CD4-positive, CD25-positive, alpha-beta regulatory T cell (primary cell): Measurements from ENCODE around the gene FIBCD1. TPM values are rescaled to one million over a fixed set of nuclear protein-coding genes. Genes with fewer than 3 reads are reported as not detected.

Source experiments
- ATAC-seq, 2 donors: fragments of 150-1000 bp; cut with Tn5 transposase; one replicate each; pipeline ENCODE4 v1.10.0; 2021; ENCODE audit warnings: low read depth in 2 of 2, moderate number of reproducible peaks in 2 of 2, moderate library complexity in 1 of 2
- DNase-seq, 3 donors: peaks; one replicate each; pipeline versions ENCODE4 v3.0.0 to v3.0.0-alpha.2; 2012 to 2022; ENCODE audit warnings: mixed read lengths in 1 of 3
- H3K27ac ChIP-seq: one replicate; pipeline ENCODE4 v1.7.0; 2013; ENCODE audit warnings: mild to moderate bottlenecking, low read length; ENCODE audit not compliant: insufficient read depth, poor library complexity, severe bottlenecking
- H3K27me3 ChIP-seq: one replicate; pipeline ENCODE4 v1.7.0; 2013; ENCODE audit warnings: low read length; ENCODE audit not compliant: control insufficient read depth, insufficient read depth
- H3K36me3 ChIP-seq: one replicate; pipeline ENCODE4 v1.7.0; 2013; ENCODE audit warnings: mild to moderate bottlenecking, low read length, moderate library complexity; ENCODE audit not compliant: control insufficient read depth, insufficient read depth
- H3K4me1 ChIP-seq: 2 replicates; pipeline ENCODE4 v1.7.0; 2013; ENCODE audit warnings: mild to moderate bottlenecking, low read length; ENCODE audit not compliant: insufficient read depth, control insufficient read depth, poor library complexity, severe bottlenecking
- H3K4me3 ChIP-seq: one replicate; pipeline ENCODE4 v1.7.0; 2013; ENCODE audit warnings: low read depth, mild to moderate bottlenecking, low read length, moderate library complexity
- H3K9me3 ChIP-seq, 2 experiments: 1 replicate in 1 of 2; 2 replicates in 1 of 2; pipeline ENCODE4 v1.7.0; 2013; ENCODE audit warnings: low read length in 2 of 2, mild to moderate bottlenecking in 1 of 2, moderate library complexity in 1 of 2; ENCODE audit not compliant: control insufficient read depth in 2 of 2
- H3K27ac Mint-ChIP-seq, 3 donors: one replicate each; pipeline ENCODE4 v1.8.0; 2020 to 2022; ENCODE audit warnings: mild to moderate bottlenecking in 3 of 3, mixed read lengths in 3 of 3, moderate library complexity in 2 of 3
- H3K27me3 Mint-ChIP-seq: one replicate; pipeline ENCODE4 v1.8.0; 2022; ENCODE audit warnings: mild to moderate bottlenecking, mixed read lengths
- H3K36me3 Mint-ChIP-seq: one replicate; pipeline ENCODE4 v1.8.0; 2020; ENCODE audit warnings: mixed read lengths
- H3K4me1 Mint-ChIP-seq, 4 donors: one replicate each; pipeline ENCODE4 v1.8.0; 2020 to 2022; ENCODE audit warnings: mixed read lengths in 4 of 4, mild to moderate bottlenecking in 1 of 4
- H3K4me3 Mint-ChIP-seq, 4 donors: one replicate each; pipeline ENCODE4 v1.8.0; 2020 to 2022; ENCODE audit warnings: mild to moderate bottlenecking in 4 of 4, mixed read lengths in 4 of 4, moderate library complexity in 3 of 4
- H3K9me3 Mint-ChIP-seq, 7 donors: one replicate each; pipeline ENCODE4 v1.8.0; 2020 to 2022; ENCODE audit warnings: mixed read lengths in 7 of 7, mild to moderate bottlenecking in 3 of 7, moderate library complexity in 2 of 7
- polyA plus RNA-seq, 4 donors: library from polyadenylated mRNA; unstranded; fragments of 300-500 nt; fragmentation: Illumina TruSeq; gene quantifications; one replicate each; pipeline ENCODE4 v1.2.3, GENCODE V29; 2021
- total RNA-seq: library from RNA; stranded (reverse); gene quantifications from one replicate; pipeline ENCODE4 v1.2.3, GENCODE V29; 2022

Gene FIBCD1
- total and polyA plus RNA-seq, 5 donors from 2014 or later, result not detected

GRCh38 chr9:130900701-130901497, 38.1 kb downstream of the FIBCD1 start:
- H3K4me3 Mint-ChIP-seq, result peak overlapping the region in 1 of 4 donors; percentile 47
- no peak overlapping the region for H3K27ac Mint-ChIP-seq
- no peaks in the 10 kb centered on the region for H3K36me3 Mint-ChIP-seq
- DNase-seq, result no peak
- Histone ChIP-seq H3K27ac (no peak overlapping the region), H3K36me3 (no peaks in the 10 kb centered on the region), H3K4me3 (no peak overlapping the region), H3K4me1 (no peaks in the 10 kb centered on the region), H3K27me3 (no peaks in the 10 kb centered on the region), H3K9me3 (no peaks in the 10 kb centered on the region)
- H3K9me3 Mint-ChIP-seq, result no peaks in the 10 kb centered on the region
- no peaks in the 10 kb centered on the region for H3K27me3 Mint-ChIP-seq
- ATAC-seq, result no peak
- peaks cover 0 to 2% (median 0%) of the 10 kb centered on the region in 4 donors for H3K4me1 Mint-ChIP-seq

GRCh38 chr9:130899051-130899748, 39.8 kb downstream of the FIBCD1 start:
- no peaks in the 10 kb centered on the region for H3K9me3 ChIP-seq
- no peaks in the 10 kb centered on the region for H3K36me3 ChIP-seq
- Mint-ChIP-seq H3K4me1 (peaks cover 0 to 2% (median 0%) of the 10 kb centered on the region in 4 donors), H3K36me3 (no peaks in the 10 kb centered on the region), H3K27me3 (no peaks in the 10 kb centered on the region), H3K9me3 (no peaks in the 10 kb centered on the region), H3K4me3 (no peak overlapping the region), H3K27ac (no peak overlapping the region)
- no peaks in the 10 kb centered on the region for H3K4me1 ChIP-seq
- no peak for ATAC-seq
- no peak overlapping the region for H3K27ac ChIP-seq
- no peak for DNase-seq
- H3K27me3 ChIP-seq, result no peaks in the 10 kb centered on the region
- no peak overlapping the region for H3K4me3 ChIP-seq

- DNase-seq (no peak), ATAC-seq (no peak)
- no peak overlapping the region for H3K4me3 ChIP-seq
- no peak overlapping the region for H3K27ac ChIP-seq
- H3K4me1 ChIP-seq, result no peaks in the 10 kb centered on the region
- no peak overlapping the region for H3K4me3 Mint-ChIP-seq
- H3K9me3 Mint-ChIP-seq, result no peaks in the 10 kb centered on the region
- H3K36me3 Mint-ChIP-seq, result no peaks in the 10 kb centered on the region
- H3K9me3 ChIP-seq, result no peaks in the 10 kb centered on the region
- H3K27me3 Mint-ChIP-seq, result no peaks in the 10 kb centered on the region
- no peaks in the 10 kb centered on the region for H3K27me3 ChIP-seq
- H3K4me1 Mint-ChIP-seq, result peaks cover 0 to under 1% (median 0%) of the 10 kb centered on the region in 4 donors
- no peak overlapping the region for H3K27ac Mint-ChIP-seq
- H3K36me3 ChIP-seq, result no peaks in the 10 kb centered on the region
These were observed 40.5 kb downstream of the FIBCD1 start for GRCh38 chr9:130898552-130898852.

- Mint-ChIP-seq H3K36me3 (no peaks in the 10 kb centered on the region), H3K27me3 (no peaks in the 10 kb centered on the region), H3K27ac (no peak overlapping the region), H3K4me3 (no peak overlapping the region), H3K9me3 (no peaks in the 10 kb centered on the region), H3K4me1 (no peaks in the 10 kb centered on the region)
- ATAC-seq (no peak), DNase-seq (no peak)
- Histone ChIP-seq H3K27ac (no peak overlapping the region), H3K4me1 (no peaks in the 10 kb centered on the region), H3K27me3 (no peaks in the 10 kb centered on the region), H3K36me3 (no peaks in the 10 kb centered on the region), H3K9me3 (no peaks in the 10 kb centered on the region), H3K4me3 (no peak overlapping the region)
These were observed 41.0 kb downstream of the FIBCD1 start for GRCh38 chr9:130897848-130898551.

- no peaks in the 10 kb centered on the region for H3K36me3 Mint-ChIP-seq
- no peak overlapping the region for H3K4me3 Mint-ChIP-seq
- ATAC-seq, result no peak
These were observed 41.8 kb downstream of the FIBCD1 start for GRCh38 chr9:130897105-130897751.

GRCh38 chr9:130896233-130897014, 42.6 kb downstream of the FIBCD1 start, which contains the start of gene QRFP:
TSS of gene QRFP (minus strand) at chr9:130896812. CDS start at chr9:130893838, 2,974 bp downstream.
- no peak for ATAC-seq
- no peaks in the 10 kb centered on the region for H3K27me3 ChIP-seq
- no peak within 1 kb of the TSS for H3K4me3 Mint-ChIP-seq

More at GRCh38 chr9:130897105-130897751, 41.8 kb downstream of the FIBCD1 start:
- no peaks in the 10 kb centered on the region for H3K4me1 ChIP-seq
- no peak overlapping the region for H3K4me3 ChIP-seq
- H3K27me3 ChIP-seq, result no peaks in the 10 kb centered on the region
- H3K36me3 ChIP-seq, result no peaks in the 10 kb centered on the region
- Mint-ChIP-seq H3K4me1 (no peaks in the 10 kb centered on the region), H3K27me3 (no peaks in the 10 kb centered on the region), H3K27ac (no peak overlapping the region), H3K9me3 (no peaks in the 10 kb centered on the region)
- no peak overlapping the region for H3K27ac ChIP-seq
- H3K9me3 ChIP-seq, result no peaks in the 10 kb centered on the region
- no peak for DNase-seq

More at GRCh38 chr9:130896233-130897014, 42.6 kb downstream of the FIBCD1 start, which contains the start of gene QRFP:
- Mint-ChIP-seq H3K9me3 (no peaks in the 10 kb centered on the region), H3K4me1 (no peaks in the 10 kb centered on the region), H3K27ac (no peak within 1 kb of the TSS), H3K36me3 (no peaks in the 10 kb centered on the region), H3K27me3 (no peaks in the 10 kb centered on the region)
- H3K4me3 ChIP-seq, result no peak within 1 kb of the TSS
- H3K36me3 ChIP-seq, result no peaks in the 10 kb centered on the region
- no peaks in the 10 kb centered on the region for H3K4me1 ChIP-seq
- no peak within 1 kb of the TSS for H3K27ac ChIP-seq
- no peak for DNase-seq
- no peaks in the 10 kb centered on the region for H3K9me3 ChIP-seq
